HCT116 (cell line): Measurements from ENCODE around the gene FMR1.

Experiments
- CEBPB ChIP-seq: IDR thresholded peaks from 2 replicates; pipeline ENCODE4 v1.6.1; 2012; ENCODE audit warnings: low read depth
- CTCF ChIP-seq, 3 experiments: fragments of 200-600 bp in 1 of 3; sonication (generic) in 1 of 3; IDR thresholded peaks in 2 of 3; conservative IDR thresholded peaks in 1 of 3; 2 replicates each; pipeline ENCODE4 v1.5.1; 2012 to 2017; ENCODE audit warnings: low read depth in 2 of 3, low read length in 2 of 3, antibody characterized with exemption in 1 of 3, borderline replicate concordance in 1 of 3, control low read depth in 1 of 3, mild to moderate bottlenecking in 1 of 3, mixed read lengths in 1 of 3, mixed run types in 1 of 3, moderate library complexity in 1 of 3; ENCODE audit not compliant: insufficient read depth in 1 of 3
- EGR1 ChIP-seq: IDR thresholded peaks from 2 replicates; pipeline ENCODE4 v1.6.1; 2012; ENCODE audit warnings: low read depth
- EZH2 ChIP-seq: fragments of 200-600 bp; sonication (generic); IDR thresholded peaks from 2 replicates; pipeline ENCODE4 v1.6.1; 2017; ENCODE audit warnings: antibody characterized with exemption, mixed run types
- POLR2A ChIP-seq: IDR thresholded peaks from 2 replicates; pipeline ENCODE4 v1.7.0; 2011; ENCODE audit warnings: borderline replicate concordance; ENCODE audit not compliant: insufficient read depth, insufficient read length; ENCODE audit errors: extremely low read depth
- POLR2AphosphoS5 ChIP-seq: IDR thresholded peaks from 2 replicates; pipeline ENCODE4 v1.6.1; 2011; ENCODE audit warnings: mild to moderate bottlenecking, low read depth, low read length, moderate library complexity
- SP1 ChIP-seq: IDR thresholded peaks from 2 replicates; pipeline ENCODE4 v1.6.1; 2012; ENCODE audit warnings: low read depth
- TCF7L2 ChIP-seq: IDR thresholded peaks from 2 replicates; pipeline ENCODE4 v1.7.0; 2011; ENCODE audit warnings: borderline replicate concordance, inconsistent platforms; ENCODE audit not compliant: insufficient read depth, insufficient read length; ENCODE audit errors: extremely low read depth
- YY1 ChIP-seq: IDR thresholded peaks from 2 replicates; pipeline ENCODE4 v1.6.1; 2011; ENCODE audit warnings: low read length, low read depth, moderate library complexity, mild to moderate bottlenecking; ENCODE audit not compliant: insufficient replicate concordance; ENCODE audit errors: extremely low read depth

DNA sequence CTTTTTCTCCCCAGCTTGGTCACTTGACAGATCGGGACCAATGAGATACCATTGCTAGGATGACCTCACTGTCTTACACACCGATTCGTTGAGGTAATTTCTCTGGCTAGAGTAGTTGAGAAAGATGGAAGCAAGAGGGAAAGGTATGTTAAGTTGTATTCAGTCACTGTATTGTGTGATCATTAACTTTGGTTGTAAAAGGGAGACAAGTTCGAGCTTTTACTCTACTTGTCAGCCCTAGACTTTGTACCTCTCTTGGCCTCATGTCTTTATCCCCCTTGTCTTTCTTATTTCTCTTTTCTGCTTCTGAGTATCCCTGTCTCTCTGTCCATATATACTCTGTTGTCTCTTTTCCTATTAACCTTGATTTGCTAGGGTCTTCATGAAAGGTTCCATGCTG is 15.5 kb downstream of the FMR1 start:
- TF ChIP-seq POLR2AphosphoS5 (no peak), POLR2A (no peak), CTCF (IDR thresholded peaks at IDR 0.05 in 2 of 3, conservative IDR thresholded peaks at IDR 0.05 in 1 of 3; ENCODE audit: borderline replicate concordance in 1 of 3, insufficient read depth in 1 of 3, low read depth in 2 of 3, low read length in 2 of 3) (no peak), EZH2 (no peak), CEBPB (no peak), YY1 (no peak), EGR1 (no peak), SP1 (no peak), TCF7L2 (no peak)
